Kidney epithelial cell (primary cell): Measurements from ENCODE around the gene DAAM2. TPM values are rescaled to one million over a fixed set of nuclear protein-coding genes. Genes with fewer than 3 reads are reported as not detected.

Experiments used
- DNase-seq: peaks from one replicate; pipeline ENCODE4 v3.0.0-alpha.2; 2010; ENCODE audit warnings: low read depth
- H3K27me3 ChIP-seq: 2 replicates; pipeline ENCODE4 v1.6.0; 2011; ENCODE audit warnings: low read length; ENCODE audit not compliant: control insufficient read depth, insufficient read depth
- H3K36me3 ChIP-seq: 2 replicates; pipeline ENCODE4 v1.5.1; 2011; ENCODE audit warnings: low read length; ENCODE audit not compliant: control insufficient read depth, insufficient read depth
- H3K4me3 ChIP-seq: 2 replicates; pipeline ENCODE4 v1.5.1; 2011; ENCODE audit warnings: low read depth, mild to moderate bottlenecking, control low read depth, low read length
- CTCF ChIP-seq: IDR thresholded peaks from 2 replicates; pipeline ENCODE4 v1.5.1; 2011; ENCODE audit warnings: mild to moderate bottlenecking, moderate library complexity, low read length, control low read depth, inconsistent platforms; ENCODE audit not compliant: insufficient read depth, poor library complexity, severe bottlenecking
- total RNA-seq: library from RNA; depleted of rRNA; stranded (reverse); fragments of >200 nt; gene quantifications from 2 replicates; pipeline ENCODE4 v1.2.3, GENCODE V29; 2015

DAAM2 gene
- total RNA-seq, 1 donor from 2014 or later = 1.3 TPM

- H3K27me3 ChIP-seq = no peaks in the 10 kb centered on the region
- no peak overlapping the region for H3K4me3 ChIP-seq
- TF ChIP-seq CTCF = no peak
- no peak for DNase-seq
- H3K36me3 ChIP-seq = no peaks in the 10 kb centered on the region
Measured at GRCh38 chr6:39821046-39821740, 29.0 kb downstream of the DAAM2 start.

- DNase-seq = no peak
Measured at GRCh38 chr6:39821742-39822532, 29.8 kb downstream of the DAAM2 start.

GRCh38 chr6:39822846-39823815 is 31.0 kb downstream of the DAAM2 start:
- H3K36me3 ChIP-seq = no peaks in the 10 kb centered on the region
- TF ChIP-seq CTCF = no peak
- H3K27me3 ChIP-seq = no peaks in the 10 kb centered on the region
- H3K4me3 ChIP-seq = no peak overlapping the region
- no peak for DNase-seq

More at GRCh38 chr6:39821742-39822532, 29.8 kb downstream of the DAAM2 start:
- Histone ChIP-seq H3K27me3 (no peaks in the 10 kb centered on the region), H3K4me3 (no peak overlapping the region), H3K36me3 (no peaks in the 10 kb centered on the region)
- no peak for TF ChIP-seq CTCF

GRCh38 chr6:39824030-39824926 is 32.1 kb downstream of the DAAM2 start:
- H3K4me3 ChIP-seq = no peak overlapping the region
- DNase-seq = no peak
- H3K36me3 ChIP-seq = no peaks in the 10 kb centered on the region
- no peaks in the 10 kb centered on the region for H3K27me3 ChIP-seq
- TF ChIP-seq CTCF = no peak

- H3K4me3 ChIP-seq = no peak overlapping the region
- no peak for DNase-seq
- no peak for TF ChIP-seq CTCF
- no peaks in the 10 kb centered on the region for H3K36me3 ChIP-seq
- no peaks in the 10 kb centered on the region for H3K27me3 ChIP-seq
Measured at GRCh38 chr6:39829331-39829730, 37.2 kb downstream of the DAAM2 start.
